Endothelial cell of hepatic sinusoid (primary cell): ENCODE measurements around the gene FIS1.
"Not testable (repeated sequence)": the region's sequence is repeated elsewhere in the genome, so short reads cannot be mapped to it uniquely, and the experiment has no call there.

Experiments used
- in situ Hi-C: cut with HindIII; loops from 2 replicates; pipeline ENCODE4 v1.10.0; 2017; ENCODE audit warnings: low sequenced_read_pairs

FIS1 gene

DNA sequence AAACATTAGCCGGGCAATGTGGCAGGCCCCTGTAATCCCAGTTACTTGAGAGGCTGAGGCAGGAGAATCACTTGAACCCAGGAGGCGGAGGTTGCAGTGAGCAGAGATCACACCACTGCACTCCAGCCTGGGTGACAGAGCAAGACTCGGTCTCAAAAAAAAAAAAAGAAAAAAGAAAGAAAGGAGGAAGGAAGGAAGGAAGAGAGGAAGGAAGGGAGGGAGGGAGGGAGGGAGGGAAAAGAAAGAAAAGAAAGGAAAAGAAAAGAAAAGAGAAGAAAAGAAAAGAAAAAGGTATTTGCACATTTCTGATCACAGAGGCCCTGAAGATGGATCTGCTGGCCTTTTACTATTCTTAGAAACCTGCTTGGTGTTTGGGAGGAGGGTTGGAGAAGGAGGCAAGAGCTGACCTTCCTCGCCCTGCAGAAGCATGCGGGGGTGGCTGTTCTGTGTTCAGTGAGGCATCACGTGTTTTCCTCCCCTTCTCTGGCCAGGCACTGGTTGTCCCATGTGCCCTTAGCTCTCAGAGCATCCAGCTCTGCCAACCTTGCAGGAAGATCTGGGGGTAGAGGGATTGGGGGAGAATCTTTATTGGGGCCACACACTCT is 19.3 kb upstream of the FIS1 start:
- in situ Hi-C loops = not testable (repeated sequence)

GRCh38 chr7:101258243-101258731 is 13.4 kb upstream of the FIS1 start:
- in situ Hi-C loops = loop anchor here (5.0 kb wide), 1 partner anchor 101 kb away; no protein-coding TSS in a partner anchor

DNA sequence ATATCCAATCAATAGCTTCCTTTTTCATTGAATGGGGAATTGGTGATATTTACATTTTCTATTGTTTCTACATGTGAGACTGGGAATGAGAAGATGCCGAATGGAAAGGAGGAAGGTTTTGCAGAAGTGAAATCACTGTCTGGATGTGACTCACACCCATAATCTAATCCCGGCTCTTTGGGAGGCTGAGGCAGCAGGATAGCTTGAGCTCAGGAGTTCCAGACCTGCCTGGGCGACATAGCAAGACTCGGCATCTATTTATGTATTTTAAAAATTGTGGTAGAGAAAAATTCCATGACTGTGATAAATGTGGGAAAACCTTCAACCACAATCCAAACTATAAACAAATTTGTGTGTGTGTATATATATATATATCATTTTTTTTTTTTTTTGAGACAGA is 10.9 kb upstream of the FIS1 start:
- in situ Hi-C loops = loop anchor here (5.0 kb wide), 1 partner anchor 98 kb away; no protein-coding TSS in a partner anchor

GRCh38 chr7:101253199-101253598 is 8.3 kb upstream of the FIS1 start:
- in situ Hi-C loops = not testable (repeated sequence)

DNA sequence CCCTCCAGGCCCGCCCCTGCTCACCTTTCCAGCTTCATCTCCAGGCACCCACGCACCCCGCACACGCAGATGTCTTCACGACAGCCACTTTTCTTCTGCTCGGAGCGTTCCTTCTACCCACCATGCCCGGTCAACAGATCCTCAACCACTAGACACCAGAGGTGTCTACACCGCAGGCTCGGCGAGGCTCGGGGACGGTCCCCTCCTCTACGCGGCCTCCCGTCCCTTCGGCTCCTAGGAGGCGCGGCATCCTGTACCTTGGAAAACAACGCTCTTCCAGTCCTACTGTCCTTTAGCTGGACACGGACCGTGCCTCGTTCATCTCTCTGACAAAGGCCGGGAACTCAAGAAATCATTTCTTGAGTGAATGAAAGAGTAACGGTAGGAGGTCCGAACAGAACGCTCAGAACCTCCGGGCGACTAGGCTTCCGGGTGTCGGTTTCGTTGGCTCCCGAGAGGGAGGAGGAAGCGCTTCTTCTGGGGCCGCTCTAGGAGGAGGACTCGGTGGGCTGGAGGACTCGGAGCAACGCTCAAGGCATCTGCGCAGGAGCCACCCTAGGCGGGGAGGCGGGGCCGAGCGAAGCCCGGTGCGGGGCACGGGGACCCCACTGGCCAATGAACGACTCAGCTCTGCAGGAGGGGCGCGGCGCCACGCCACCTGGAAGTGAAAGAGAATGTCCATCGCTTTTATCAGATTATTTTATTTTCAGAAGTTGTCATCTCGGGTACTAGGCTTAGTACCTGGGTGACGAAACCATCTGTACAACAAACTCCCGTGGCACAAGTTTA is 7.2 kb upstream of the FIS1 start:
- in situ Hi-C loops = no loop called here

GRCh38 chr7:101250324-101250723 is 5.4 kb upstream of the FIS1 start:
- in situ Hi-C loops = no loop called here

DNA sequence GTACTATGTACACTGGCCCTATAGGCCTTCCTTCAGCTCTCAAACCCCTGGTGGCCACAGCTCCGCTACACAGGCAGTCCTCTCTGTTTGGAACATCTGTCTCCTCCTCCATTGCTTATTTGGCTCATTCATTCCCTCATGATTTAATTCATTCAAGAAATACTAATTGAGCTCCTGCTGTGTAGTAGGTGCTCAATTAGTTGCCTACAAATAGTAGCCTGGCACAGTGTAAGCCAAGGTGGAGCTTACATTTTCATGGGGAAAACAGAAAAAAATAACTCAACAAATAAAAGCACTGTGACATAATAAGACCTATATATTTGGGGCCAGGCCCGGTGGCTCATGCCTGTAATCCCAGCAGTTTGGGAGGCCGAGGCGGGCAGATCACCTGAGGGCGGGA is 3.4 kb upstream of the FIS1 start:
- in situ Hi-C loops = loop anchor here (5.0 kb wide), 1 partner anchor 54 kb away; no protein-coding TSS in a partner anchor

DNA sequence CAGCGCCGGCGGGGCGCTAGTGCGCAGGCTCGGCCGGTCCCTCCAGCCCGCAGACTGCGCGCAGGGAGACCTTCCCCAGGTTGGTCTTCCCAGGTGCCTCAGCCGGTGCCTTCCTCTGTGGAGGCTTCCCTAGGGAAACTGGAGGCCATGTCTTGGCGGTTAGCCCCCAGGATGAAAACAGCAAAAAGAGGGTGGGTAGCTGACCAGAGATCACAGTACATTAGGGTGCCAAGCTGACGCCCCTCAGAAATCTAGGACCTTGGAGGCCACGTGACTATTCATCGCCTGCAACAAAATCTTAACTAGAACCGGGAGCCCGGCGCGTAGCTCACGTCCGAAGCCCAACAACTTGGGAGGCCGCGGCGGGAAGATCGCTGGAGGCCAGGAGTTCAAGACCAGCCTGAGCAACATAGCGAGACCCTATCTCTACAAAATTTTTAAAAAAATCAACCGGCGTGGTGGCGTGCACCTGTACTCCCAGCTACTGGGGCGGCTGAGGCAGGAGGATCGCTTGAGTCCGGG is 327 bp upstream of the FIS1 start:
- in situ Hi-C loops = loop anchor here (5.0 kb wide), 1 partner anchor 57 kb away; no protein-coding TSS in a partner anchor

DNA sequence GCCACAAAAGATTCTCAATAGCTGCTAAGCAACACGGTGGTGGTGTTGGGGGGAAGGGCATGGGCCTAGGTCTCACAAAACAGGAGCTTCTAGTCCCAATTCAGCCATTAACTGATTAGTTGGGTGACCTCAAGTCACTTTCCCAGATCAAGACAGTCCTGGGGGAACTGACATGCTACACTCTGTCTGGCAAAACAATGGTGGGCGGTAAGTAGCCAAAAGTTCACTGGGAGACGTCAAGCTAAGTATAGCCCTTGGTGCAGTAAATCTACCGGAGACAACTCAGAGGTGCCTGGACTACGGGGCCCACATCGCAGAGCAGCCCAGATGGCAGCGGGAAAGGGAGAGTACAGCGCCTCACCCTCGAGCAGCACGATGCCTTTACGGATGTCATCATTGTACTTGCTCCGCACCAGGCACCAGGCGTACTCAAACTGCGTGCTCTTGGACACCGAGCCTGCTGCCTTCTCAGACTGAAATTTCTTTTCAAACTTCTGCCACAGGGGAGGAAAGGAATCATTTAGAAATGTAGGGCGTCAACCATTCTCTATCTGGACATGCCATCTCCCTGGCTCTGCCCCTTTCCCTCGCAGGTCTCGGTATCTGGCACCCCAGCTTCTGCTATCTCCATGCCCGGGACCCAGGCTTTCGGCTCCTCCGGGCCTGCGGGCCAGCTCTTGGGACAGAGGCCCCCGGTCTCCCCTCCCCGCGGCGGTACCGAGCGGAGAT is 1.1 kb downstream of the FIS1 start:
- in situ Hi-C loops = no loop called here

DNA sequence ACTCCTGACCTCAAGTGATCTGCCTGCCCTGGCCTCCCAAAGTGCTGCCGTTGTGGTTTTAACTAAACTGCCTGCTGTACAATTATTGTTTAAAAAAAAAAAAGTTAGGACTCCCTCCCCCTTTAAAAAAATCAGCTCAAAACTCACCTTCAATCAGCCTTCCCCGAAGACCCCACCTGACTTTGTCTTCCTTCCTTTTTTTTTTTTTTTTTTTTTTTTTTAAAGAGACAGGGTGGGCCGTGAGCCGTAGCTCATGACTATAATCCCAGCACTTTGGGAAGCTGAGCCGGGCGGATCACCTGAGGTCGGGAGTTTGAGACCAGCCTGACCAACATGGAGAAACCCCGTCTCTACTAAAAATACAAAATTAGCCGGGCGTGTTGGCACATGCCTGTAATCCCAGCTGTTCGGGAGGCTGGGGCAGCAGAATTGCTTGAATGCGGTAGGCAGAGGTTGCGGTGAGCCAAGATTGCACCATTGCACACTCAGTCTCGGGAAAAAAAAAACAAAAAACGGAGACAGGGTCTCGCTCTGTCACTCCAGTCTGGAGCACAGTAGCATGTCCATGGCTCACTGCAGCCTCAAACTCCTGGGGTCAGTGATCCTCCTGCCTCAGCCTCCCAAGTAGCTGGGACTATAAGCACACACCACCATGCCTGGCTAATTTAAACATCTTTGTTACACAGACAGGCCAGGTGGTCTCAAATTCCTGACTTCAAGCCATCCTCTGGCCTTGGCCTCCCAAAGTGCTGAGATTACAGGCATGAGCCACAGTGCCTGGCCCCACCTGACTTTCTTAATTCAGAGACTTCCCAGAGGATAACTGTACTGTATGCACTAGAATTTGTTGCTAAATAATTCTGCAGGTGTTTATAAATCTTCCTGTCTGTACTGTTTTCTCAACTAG is 3.2 kb downstream of the FIS1 start:
- in situ Hi-C loops = no loop called here

GRCh38 chr7:101241015-101241363 is 3.9 kb downstream of the FIS1 start:
- in situ Hi-C loops = no loop called here

GRCh38 chr7:101240226-101241014 is 4.5 kb downstream of the FIS1 start:
- in situ Hi-C loops = no loop called here

- in situ Hi-C loops = no loop called here
Measured at GRCh38 chr7:101239951-101240220, 5.0 kb downstream of the FIS1 start.

DNA sequence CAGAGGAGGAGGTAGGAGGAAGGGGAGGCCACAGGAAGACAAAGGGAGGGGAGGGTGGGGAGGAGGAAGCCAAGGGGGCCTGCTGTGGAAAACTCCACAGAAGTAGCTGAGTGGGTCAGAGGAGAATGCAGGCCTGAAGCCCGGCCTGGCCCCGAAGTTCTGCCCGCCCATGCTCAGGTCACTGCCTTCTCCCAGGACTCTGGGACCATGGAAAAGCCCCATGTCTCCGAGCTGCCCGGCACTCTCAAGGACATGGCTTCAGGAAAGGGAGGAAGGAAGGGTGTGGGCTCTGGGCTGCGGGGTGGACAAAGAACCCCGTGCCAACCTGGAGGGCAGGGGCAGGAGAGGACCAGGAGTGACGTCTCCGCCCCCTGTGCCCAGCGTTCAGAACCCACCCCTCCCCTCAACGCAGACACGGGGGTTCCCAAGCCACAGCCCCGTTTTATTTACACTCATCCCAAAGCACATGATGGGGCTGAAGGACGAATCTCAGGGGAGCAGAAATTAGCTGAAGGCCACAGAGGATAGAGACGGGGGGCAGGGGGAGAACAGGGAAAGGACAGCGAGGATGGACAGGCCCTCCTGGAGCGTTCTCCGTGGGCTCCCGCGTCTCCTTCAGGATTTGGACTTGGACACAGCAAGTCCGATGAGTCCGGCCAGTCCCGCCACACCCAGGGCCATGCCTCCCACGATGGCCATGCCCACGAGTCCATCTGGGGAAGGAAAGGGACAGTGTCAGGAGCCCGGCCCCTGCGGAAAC is 5.5 kb downstream of the FIS1 start:
- in situ Hi-C loops = no loop called here

DNA sequence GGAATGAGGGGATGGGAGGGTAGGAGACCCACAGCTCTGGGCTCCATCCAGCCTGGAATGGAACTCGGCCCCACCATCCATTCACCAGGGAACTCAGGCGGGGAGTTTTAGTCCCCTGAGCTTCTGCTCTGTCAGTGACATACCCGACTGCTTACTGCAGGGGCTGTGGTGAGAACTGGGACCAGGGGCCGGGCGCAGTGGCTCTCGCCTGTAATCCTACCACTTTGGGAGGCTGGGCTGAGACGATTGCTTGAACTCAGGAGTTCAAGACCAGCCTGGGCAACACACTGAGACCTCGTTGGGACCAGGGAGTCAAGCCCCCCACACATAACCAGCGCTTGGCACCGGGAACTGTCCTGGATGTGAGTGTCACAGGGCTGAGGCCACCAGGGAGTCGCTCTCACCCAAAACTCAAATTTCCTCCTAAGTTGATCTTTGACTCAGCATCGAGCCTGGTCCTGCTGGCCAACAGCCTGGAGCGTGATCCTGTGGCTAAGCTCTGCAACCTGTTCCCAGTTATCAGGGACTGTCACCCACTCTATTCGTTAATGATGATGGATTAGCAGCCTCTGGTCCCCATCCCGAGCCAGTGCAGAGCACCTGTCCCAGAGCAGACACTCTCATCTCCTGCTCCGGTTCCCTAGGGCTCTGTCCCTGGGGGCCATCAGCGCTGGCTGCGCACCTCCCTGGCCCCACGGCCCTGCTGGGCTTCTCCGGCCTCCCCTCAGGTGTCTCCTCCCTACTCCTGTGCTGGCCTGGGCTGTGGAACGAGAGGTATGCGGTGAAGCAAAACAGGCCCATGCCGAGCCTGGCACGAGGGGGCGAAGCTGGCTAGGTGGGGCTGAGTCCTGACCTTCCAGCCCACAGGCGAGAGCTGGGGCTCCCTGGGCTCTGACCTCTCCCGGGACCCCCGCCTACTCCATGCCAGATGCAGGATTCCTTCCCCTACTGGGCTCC is 6.4 kb downstream of the FIS1 start:
- in situ Hi-C loops = no loop called here

GRCh38 chr7:101237206-101238067 is 7.4 kb downstream of the FIS1 start, which contains the start of gene CLDN15:
Gene CLDN15, minus strand, starts transcription at chr7:101237802. Its CDS starts 221 bp downstream, at chr7:101237581.
- in situ Hi-C loops = no loop called here

GRCh38 chr7:101236292-101236835 is 8.5 kb downstream of the FIS1 start:
- in situ Hi-C loops = no loop called here
